ENCODE data around the gene PSMB7.

- no peak for TF ChIP-seq CTCF (conservative IDR thresholded peaks at IDR 0.05 in 1 of 2, IDR thresholded peaks at IDR 0.05 in 1 of 2; ENCODE audit: extremely low read depth in 1 of 2, insufficient read depth in 1 of 2, low read depth in 1 of 2, low read length in 2 of 2)
- no peak for TF ChIP-seq EZH2 (IDR thresholded peaks at IDR 0.05; ENCODE audit: borderline replicate concordance, low read length)
These were observed 60.0 kb downstream of the PSMB7 start for GRCh38 chr9:124355039-124355940.

Data from mammary epithelial cell (primary cell).